Measurements from ENCODE around the gene PPM1H.

DNA sequence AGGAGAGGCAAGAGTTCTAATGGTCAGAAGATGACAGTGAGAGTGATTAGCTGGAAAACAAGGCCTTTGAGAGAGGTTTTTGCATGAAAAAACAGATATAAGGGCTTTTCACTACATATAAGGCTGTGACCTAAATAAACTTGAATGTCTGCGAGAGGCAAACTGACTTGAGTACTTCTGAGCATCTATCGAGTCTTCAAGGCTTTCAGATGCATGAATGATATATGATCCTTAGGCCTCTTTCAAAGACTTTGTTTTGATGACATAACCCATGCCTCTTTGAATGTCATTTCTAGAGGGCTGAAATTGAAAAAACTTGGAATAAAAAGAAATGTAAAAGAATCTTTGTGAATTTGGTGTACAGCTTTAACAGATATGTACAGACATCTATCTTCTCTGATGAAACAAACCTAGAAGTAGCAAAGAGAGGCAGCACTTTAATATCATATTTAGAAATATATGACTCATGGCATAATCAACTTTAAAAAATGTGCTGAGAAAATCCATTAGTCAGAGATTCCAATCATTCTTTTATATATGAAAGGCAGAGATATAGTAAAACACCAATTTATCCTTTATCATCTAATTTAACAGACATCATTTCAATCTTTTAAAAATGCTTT, 72.6 kb downstream of the PPM1H start:
- TF ChIP-seq, protein P1, sequence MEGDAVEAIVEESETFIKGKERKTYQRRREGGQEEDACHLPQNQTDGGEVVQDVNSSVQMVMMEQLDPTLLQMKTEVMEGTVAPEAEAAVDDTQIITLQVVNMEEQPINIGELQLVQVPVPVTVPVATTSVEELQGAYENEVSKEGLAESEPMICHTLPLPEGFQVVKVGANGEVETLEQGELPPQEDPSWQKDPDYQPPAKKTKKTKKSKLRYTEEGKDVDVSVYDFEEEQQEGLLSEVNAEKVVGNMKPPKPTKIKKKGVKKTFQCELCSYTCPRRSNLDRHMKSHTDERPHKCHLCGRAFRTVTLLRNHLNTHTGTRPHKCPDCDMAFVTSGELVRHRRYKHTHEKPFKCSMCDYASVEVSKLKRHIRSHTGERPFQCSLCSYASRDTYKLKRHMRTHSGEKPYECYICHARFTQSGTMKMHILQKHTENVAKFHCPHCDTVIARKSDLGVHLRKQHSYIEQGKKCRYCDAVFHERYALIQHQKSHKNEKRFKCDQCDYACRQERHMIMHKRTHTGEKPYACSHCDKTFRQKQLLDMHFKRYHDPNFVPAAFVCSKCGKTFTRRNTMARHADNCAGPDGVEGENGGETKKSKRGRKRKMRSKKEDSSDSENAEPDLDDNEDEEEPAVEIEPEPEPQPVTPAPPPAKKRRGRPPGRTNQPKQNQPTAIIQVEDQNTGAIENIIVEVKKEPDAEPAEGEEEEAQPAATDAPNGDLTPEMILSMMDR (IDR thresholded peaks at IDR 0.05) = no peak
- TF ChIP-seq POLR2A (IDR thresholded peaks at IDR 0.05) = no peak

All from vagina (tissue), 2 donors.